H1 (cell line): ENCODE data around the gene C3orf49. TPM values are rescaled to one million over a fixed set of nuclear protein-coding genes. Genes with fewer than 3 reads are reported as not detected.

ENCODE experiments used
- EGR1 ChIP-seq: IDR thresholded peaks from 2 replicates; pipeline ENCODE4 v1.6.1; 2011; ENCODE audit warnings: low read depth, low read length, borderline replicate concordance
- NRF1 ChIP-seq: IDR thresholded peaks from 2 replicates; pipeline ENCODE4 v1.6.1; 2011; ENCODE audit warnings: mild to moderate bottlenecking, low read depth, low read length, improper control_type of control experiment
- RNF2 ChIP-seq: fragments of 200-900, 300-1000 bp; sonication (generic); IDR thresholded peaks from 2 replicates; pipeline ENCODE4 v1.7.1; 2016; ENCODE audit warnings: borderline replicate concordance, low read depth, mild to moderate bottlenecking, antibody characterized with exemption, low read length; ENCODE audit not compliant: poor library complexity, severe bottlenecking; ENCODE audit errors: missing control alignments
- polyA plus RNA-seq, 7 experiments: library from polyadenylated mRNA; depleted of rRNA in 3 of 7; stranded (reverse) in 5 of 7; unstranded in 2 of 7; fragments of >200 nt in 5 of 7; fragments of 200-250 nt in 2 of 7; gene quantifications; 1 replicate in 5 of 7; 2 replicates in 1 of 7; 4 replicates in 1 of 7; pipeline versions ENCODE4 v1.2.1 to v1.2.3, GENCODE V29; 2011 to 2013; ENCODE audit warnings: missing spikeins in 2 of 7, mixed read lengths in 2 of 7
- total RNA-seq: library from RNA; stranded (reverse); fragmentation: NEBNext Ultra II Directional; extraction: Animal tissue kit (Norgen Biotek cat#: 25700); gene quantifications from 2 replicates; pipeline ENCODE4 v1.2.1, GENCODE V29; 2021

Gene C3orf49
- total and polyA plus RNA-seq, 2 of the 8 experiments (the other 6 are each of a cell fraction or from before 2014, with no cell fraction given): not detected

GRCh38 chr3:63849175-63849574, 30.1 kb downstream of the C3orf49 start (continued):
- TF ChIP-seq EGR1: no peak
- no peak for TF ChIP-seq NRF1
- TF ChIP-seq RNF2: no peak
